HTERT RPE-1 (cell line): ENCODE data around the gene SLC38A3.

Experiments used
- in situ Hi-C: fragments of 300-500 bp; cut with MboI; formaldehyde crosslinking; loops from 4 replicates; pipeline ENCODE4 v1.14.3; 2020; ENCODE audit warnings: low sequenced_read_pairs

The SLC38A3 gene

DNA sequence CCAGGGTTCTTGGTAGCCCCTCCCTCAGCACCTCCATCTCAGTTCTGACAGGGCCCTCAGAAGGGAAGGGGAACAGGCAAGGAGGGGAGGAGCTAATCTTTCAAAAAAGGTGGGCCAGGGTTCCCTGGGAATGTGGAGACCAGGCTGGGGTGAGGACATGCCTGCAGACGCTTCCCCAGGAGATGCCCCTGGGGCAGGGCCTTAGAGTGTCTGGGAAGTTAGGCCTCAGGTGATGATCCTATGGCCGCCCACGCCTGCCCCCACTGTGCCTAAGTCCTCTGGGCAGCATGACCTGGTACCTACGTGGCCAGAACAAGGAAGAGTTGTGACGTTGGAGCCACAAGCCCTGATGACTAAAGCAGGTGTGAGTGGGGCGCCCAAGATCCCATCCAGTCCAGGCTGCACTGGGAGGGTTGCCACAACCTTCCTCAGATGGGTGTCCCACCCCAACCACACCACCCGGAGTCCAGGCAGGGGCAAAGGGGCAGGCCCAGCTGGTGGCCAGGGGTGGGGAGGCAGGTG is 60.0 kb downstream of the SLC38A3 start:
- in situ Hi-C loops: no loop called here

DNA sequence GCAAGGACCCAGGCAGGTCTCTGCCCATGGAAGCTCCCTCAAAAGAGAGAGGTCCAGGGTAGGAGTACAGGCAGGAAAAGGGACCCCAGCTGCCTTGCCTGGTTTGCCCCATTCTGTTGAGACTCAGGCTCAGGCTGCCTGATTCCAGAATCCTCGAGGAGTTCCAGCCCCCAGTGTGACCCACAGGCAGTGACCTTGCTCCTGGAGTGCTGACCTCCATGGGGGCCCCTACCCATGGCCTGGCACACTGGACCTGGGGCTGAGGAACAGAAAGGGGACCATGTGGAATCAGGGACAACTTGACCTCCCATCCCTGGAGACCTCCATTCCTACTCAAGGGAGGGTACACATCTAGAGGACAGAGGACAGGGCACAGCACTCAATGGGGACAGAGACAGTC is 60.5 kb downstream of the SLC38A3 start:
- in situ Hi-C loops: no loop called here

- in situ Hi-C loops: no loop called here
These were observed 60.9 kb downstream of the SLC38A3 start for GRCh38 chr3:50266017-50266416.

- in situ Hi-C loops: no loop called here
These were observed 61.8 kb downstream of the SLC38A3 start for GRCh38 chr3:50266836-50267235.

DNA sequence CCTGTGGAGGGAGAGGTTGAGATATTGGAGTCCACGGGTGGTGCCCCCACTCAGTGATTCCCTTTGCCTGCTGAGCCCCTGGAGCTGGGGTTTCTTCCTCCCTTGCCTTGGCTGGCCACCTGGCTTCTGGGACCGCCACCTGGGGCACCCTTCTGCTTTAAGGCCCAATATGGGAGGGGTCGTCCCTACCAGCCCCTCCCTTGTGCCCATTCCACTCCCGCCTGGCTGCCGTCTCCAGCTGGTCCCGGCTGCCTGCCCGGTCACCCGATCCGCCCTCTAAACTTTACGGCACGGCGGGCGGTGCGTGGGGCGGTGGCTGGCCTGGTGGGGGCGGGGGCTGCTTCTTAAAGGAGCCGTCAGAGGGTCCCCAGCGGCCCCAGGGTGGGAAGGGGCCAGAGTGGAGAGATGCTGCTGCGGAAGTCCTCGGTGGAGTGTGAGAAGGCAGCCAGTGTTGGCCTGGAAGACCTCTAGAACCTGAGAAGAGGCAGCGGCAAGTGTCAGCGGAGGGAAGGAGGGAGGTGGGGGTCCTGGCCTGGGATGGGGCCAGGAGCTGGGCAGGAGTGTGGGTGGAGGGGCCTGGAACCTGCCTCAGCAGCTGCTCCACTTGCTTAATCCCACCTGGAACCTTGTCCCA is 62.3 kb downstream of the SLC38A3 start:
- in situ Hi-C loops: no loop called here

DNA sequence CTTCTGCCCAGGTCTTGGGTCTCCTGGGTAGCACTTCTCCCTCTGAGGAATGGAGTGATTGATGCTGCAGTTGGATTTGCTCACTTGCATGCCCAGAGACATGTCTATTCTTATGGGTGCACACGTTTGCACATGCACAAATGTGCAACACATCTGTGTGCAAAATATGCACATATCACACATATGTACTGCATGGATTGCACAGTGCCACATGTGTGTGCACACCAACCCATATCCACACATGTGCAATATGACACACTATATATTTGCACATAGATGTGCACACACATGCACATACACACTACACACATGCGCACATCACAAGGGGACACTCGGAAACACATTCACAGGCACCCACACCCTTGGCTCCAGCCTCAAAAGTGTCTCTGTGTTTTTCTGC is 63.2 kb downstream of the SLC38A3 start:
- in situ Hi-C loops: no loop called here

DNA sequence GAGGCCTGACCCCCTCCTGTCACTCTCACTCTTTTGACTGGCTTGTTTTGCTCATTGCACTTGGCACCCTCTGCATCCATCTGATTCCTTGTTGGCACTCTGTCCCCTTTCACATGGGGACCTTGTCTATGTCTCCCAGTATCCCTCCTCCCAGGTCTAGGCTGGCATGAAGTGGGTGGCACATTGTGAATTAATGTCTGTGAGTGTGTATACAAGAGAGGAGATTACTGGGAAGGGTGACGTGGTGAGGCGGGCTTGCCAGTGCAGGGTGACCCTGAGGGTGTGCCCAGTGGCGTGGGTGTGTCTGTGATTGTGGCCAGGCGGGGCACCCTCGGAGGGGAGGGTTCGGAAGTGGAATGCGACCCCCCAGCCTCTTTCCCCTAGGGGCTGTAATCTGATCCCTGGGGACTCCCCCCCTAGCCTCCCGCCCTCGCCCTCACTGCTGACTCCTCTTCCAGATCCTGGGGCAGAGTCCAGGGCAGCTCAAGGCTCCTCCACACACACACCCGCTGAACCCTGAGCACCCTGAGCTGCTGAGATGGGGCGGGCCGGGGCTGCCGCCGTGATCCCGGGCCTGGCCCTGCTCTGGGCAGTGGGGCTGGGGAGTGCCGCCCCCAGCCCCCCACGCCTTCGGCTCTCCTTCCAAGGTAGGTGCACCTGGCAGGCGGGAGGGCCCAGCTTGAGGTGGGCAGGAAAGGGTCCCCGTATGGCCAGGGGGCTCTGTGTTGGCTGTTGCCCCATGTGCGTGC is 63.8 kb downstream of the SLC38A3 start, which contains the start of gene SEMA3B:
Gene SEMA3B, plus strand, starts transcription at position 445 of the 749 bp plus-strand sequence. Its CDS starts 94 bp downstream, at position 539.
- in situ Hi-C loops: no loop called here

DNA sequence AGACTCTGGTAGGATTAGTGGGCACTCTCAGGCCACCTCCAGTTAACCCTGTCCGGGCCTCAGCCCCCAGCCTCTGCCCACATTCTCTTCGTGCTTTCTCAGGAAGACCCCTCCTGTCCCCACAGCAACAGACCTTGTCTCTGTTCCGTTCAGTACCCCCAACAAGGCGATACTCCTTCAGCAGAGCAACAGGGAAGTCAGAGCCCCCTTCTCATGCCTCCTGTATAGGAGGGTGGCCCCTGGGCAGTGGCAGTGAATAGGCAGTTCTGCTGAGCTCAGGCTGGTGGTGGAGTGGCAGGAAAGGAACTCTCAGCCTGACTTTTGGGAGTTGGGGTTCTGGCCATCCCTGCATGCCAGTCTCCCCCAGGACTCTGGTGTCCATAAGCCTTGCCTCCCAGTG is 64.4 kb downstream of the SLC38A3 start:
- in situ Hi-C loops: no loop called here

- in situ Hi-C loops: no loop called here
These were observed 64.9 kb downstream of the SLC38A3 start for GRCh38 chr3:50269977-50270413.

GRCh38 chr3:50270422-50271224 is 65.6 kb downstream of the SLC38A3 start:
- in situ Hi-C loops: no loop called here
